Muscle of leg (tissue), 16 donors: Measurements from ENCODE around the gene MOV10. TPM values are rescaled to one million over a fixed set of nuclear protein-coding genes. Genes with fewer than 3 reads are reported as not detected.

ENCODE experiments used
- DNase-seq: peaks from one replicate; pipeline ENCODE4 v3.0.0; 2013
- H3K27ac ChIP-seq: one replicate; pipeline ENCODE4 v1.5.1; 2013; ENCODE audit warnings: mild to moderate bottlenecking, low read length, control low read depth
- H3K27me3 ChIP-seq: one replicate; pipeline ENCODE4 v1.6.1; 2013; ENCODE audit warnings: low read length; ENCODE audit not compliant: control insufficient read depth, insufficient read depth
- H3K36me3 ChIP-seq: one replicate; pipeline ENCODE4 v1.6.1; 2013; ENCODE audit warnings: low read length; ENCODE audit not compliant: control insufficient read depth, insufficient read depth
- H3K4me1 ChIP-seq: one replicate; pipeline ENCODE4 v1.6.1; 2013; ENCODE audit warnings: low read length; ENCODE audit not compliant: control insufficient read depth, insufficient read depth
- H3K4me3 ChIP-seq: one replicate; pipeline ENCODE4 v1.5.1; 2013; ENCODE audit warnings: low read length, control low read depth
- H3K9me3 ChIP-seq: replicated peaks from 2 replicates; pipeline ENCODE4 v1.6.1; 2013; ENCODE audit warnings: low read depth, low read length; ENCODE audit not compliant: control insufficient read depth
- WGBS: methylation state at CpG from one replicate; pipeline ENCODE4 v1.1.5; 2013; ENCODE audit warnings: missing lambda C conversion rate; ENCODE audit not compliant: insufficient coverage; 5-methylcytosine and 5-hydroxymethylcytosine counted together
- long read RNA-seq, 11 donors: transcript quantifications; one replicate each; lab custom pipeline, GENCODE V29; 2026
- polyA plus RNA-seq, 8 donors: library from polyadenylated mRNA; unstranded; fragments of 120-200 nt; gene quantifications; one replicate each; pipeline versions ENCODE4 v1.2.1 to v1.2.3, GENCODE V29; 2013; ENCODE audit warnings: inconsistent platforms in 1 of 8, low replicate concordance in 1 of 8; ENCODE audit not compliant: insufficient read length in 8 of 8, insufficient read depth in 1 of 8
- total RNA-seq: library from RNA; stranded (reverse); fragments of 120-200 nt; gene quantifications from one replicate; pipeline ENCODE4 v1.2.4, GENCODE V29; 2013

The MOV10 gene, protein sequence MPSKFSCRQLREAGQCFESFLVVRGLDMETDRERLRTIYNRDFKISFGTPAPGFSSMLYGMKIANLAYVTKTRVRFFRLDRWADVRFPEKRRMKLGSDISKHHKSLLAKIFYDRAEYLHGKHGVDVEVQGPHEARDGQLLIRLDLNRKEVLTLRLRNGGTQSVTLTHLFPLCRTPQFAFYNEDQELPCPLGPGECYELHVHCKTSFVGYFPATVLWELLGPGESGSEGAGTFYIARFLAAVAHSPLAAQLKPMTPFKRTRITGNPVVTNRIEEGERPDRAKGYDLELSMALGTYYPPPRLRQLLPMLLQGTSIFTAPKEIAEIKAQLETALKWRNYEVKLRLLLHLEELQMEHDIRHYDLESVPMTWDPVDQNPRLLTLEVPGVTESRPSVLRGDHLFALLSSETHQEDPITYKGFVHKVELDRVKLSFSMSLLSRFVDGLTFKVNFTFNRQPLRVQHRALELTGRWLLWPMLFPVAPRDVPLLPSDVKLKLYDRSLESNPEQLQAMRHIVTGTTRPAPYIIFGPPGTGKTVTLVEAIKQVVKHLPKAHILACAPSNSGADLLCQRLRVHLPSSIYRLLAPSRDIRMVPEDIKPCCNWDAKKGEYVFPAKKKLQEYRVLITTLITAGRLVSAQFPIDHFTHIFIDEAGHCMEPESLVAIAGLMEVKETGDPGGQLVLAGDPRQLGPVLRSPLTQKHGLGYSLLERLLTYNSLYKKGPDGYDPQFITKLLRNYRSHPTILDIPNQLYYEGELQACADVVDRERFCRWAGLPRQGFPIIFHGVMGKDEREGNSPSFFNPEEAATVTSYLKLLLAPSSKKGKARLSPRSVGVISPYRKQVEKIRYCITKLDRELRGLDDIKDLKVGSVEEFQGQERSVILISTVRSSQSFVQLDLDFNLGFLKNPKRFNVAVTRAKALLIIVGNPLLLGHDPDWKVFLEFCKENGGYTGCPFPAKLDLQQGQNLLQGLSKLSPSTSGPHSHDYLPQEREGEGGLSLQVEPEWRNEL
- total RNA-seq (35.6 TPM), polyA plus RNA-seq (10 to 100 TPM; 41.8 to 70.1 (median 53.5) TPM)
- long read RNA-seq, donor 1, partial matches to known transcripts: 44 of 97 reads
- long read RNA-seq, donor 1, other reads (novel, unspliced or antisense): 51 of 97 reads
- long read RNA-seq, donor 2: 0 reads
- long read RNA-seq, donor 3, transcript MOV10-205 (3 exons, 610 nt): major isoform, 5 of 7 reads
- long read RNA-seq, donor 3, partial matches to known transcripts: 0 of 7 reads
- long read RNA-seq, donor 3, other reads (novel, unspliced or antisense): 0 of 7 reads
- long read RNA-seq, donor 4, partial matches to known transcripts: 116 of 158 reads
- long read RNA-seq, donor 4, other reads (novel, unspliced or antisense): 38 of 158 reads
- long read RNA-seq, donor 5, partial matches to known transcripts: 207 of 456 reads
- long read RNA-seq, donor 5, other reads (novel, unspliced or antisense): 241 of 456 reads
- long read RNA-seq, donor 6, partial matches to known transcripts: 405 of 422 reads
- long read RNA-seq, donor 6, other reads (novel, unspliced or antisense): 5 of 422 reads
- long read RNA-seq, donor 7, partial matches to known transcripts: 93 of 227 reads
- long read RNA-seq, donor 7, other reads (novel, unspliced or antisense): 129 of 227 reads
- long read RNA-seq, donor 8, partial matches to known transcripts: 66 of 156 reads
- long read RNA-seq, donor 8, other reads (novel, unspliced or antisense): 84 of 156 reads
- long read RNA-seq, donor 9, partial matches to known transcripts: 132 of 171 reads
- long read RNA-seq, donor 9, other reads (novel, unspliced or antisense): 38 of 171 reads
- long read RNA-seq, donor 10, partial matches to known transcripts: 223 of 294 reads
- long read RNA-seq, donor 10, other reads (novel, unspliced or antisense): 66 of 294 reads
- long read RNA-seq, donor 11, partial matches to known transcripts: 181 of 189 reads
- long read RNA-seq, donor 11, other reads (novel, unspliced or antisense): 0 of 189 reads

DNA sequence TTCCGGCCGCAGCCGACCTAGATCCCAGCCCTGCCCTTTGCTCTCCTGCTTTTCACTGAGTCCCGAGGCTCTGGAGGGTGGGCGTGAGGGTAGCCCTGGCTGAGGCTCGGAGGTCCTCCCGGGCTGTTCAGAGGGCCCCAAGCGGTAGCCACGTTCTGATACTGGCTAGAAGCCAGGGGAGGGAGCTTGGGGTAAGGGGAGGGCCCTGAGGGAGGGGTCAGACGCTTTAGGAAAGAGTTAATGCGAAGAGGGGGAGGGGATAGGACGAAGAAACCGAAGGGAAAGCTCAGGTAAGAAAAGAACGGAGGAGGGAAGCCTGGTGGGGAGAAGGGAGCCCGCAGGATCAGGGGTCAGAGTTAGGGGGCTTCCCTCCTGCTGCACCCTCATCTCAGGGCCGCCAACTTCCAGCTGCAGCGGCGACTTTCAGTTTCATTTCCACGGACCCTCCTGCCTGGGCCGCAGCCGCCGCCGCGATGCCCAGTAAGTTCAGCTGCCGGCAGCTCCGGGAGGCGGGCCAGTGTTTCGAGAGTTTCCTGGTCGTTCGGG lies at the start of gene MOV10:
MOV10 (plus strand) TSS at position 220 of the 546 bp plus-strand sequence; CDS start at position 474, 254 bp downstream.
- Histone ChIP-seq H3K9me3 (no peaks in the 10 kb centered on the region), H3K36me3 (peaks cover 15% of the 10 kb centered on the region), H3K27me3 (no peaks in the 10 kb centered on the region), H3K4me1 (peaks cover 14% of the 10 kb centered on the region), H3K27ac (peak within 1 kb of the TSS; percentile 95), H3K4me3 (peak within 1 kb of the TSS; percentile 77)
- DNase-seq: peak; percentile 84
- under 1% methylated on average over 25 of the region's 30 CpGs for WGBS

DNA sequence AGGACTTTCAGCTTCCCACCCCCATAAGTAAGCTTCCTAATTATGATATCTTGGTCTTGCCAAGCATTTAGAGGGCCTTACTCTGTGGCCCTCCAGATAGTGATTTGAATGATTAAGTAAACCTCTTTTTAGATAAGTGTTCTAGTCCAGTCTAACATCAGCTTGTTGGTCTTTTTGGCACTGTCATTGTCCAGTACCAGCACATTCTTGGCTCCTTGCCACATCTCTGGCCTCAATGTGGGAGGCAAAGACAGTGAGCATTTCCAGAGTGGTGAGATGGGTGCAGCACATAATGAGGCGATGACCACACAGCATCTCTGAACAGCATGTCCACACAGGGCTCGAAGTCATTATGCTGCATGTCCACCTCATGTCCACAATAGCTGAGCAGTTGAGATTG lies 48.8 kb upstream of the MOV10 start:
- WGBS: 100% methylated on average over 1 of the region's 2 CpGs
- Histone ChIP-seq H3K27me3 (no peaks in the 10 kb centered on the region), H3K9me3 (no peaks in the 10 kb centered on the region), H3K4me1 (peaks cover 8% of the 10 kb centered on the region), H3K27ac (no peak overlapping the region), H3K4me3 (no peak overlapping the region), H3K36me3 (peaks cover 13% of the 10 kb centered on the region)
- DNase-seq: peak; percentile 10

DNA sequence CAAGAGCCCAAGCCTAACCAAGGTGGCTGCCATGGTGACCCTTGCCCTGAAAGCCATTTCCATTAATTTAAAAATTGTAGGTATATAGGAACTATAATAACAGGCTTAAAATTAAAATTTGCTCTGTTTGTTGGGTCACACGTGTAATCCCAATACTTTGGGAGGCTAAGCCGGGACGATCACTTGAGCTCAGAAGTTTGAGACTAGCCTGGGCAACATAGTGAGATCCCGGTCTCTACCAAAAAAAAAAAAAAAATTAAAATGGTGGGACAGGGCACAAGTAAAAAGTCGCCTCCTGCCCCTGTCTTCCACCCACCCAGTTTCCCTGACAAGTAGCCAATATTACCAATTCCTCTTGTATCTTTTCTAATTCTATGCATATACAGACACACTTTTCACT lies 48.3 kb upstream of the MOV10 start:
- WGBS: no CpG with 5 or more reads among the region's 5 CpGs
- no peaks in the 10 kb centered on the region for H3K9me3 ChIP-seq
- H3K4me3 ChIP-seq: no peak overlapping the region
- H3K27ac ChIP-seq: no peak overlapping the region
- DNase-seq: no peak
- no peaks in the 10 kb centered on the region for H3K27me3 ChIP-seq
- H3K4me1 ChIP-seq: peaks cover 7% of the 10 kb centered on the region
- peaks cover 15% of the 10 kb centered on the region for H3K36me3 ChIP-seq

DNA sequence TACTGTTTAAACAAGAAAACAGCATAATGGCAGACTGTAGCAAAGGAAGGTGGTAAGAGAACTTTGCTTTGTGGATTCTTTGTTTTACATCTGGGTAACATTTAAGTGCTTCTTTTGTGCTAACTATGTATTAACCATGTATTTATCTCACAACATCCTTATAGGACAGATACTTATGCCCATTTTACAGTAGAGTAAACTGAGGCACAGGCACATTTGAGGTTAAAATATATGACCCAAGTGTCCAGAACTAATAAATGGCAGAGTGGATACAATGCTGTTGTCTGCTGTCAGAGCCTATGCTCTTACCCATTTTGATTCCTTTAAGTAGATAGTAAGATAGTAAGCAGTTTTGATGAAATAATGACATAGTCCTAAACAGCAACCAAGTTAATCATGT lies 47.6 kb upstream of the MOV10 start:
- Histone ChIP-seq H3K27me3 (no peaks in the 10 kb centered on the region), H3K4me1 (peaks cover under 1% of the 10 kb centered on the region), H3K27ac (no peak overlapping the region), H3K4me3 (no peak overlapping the region), H3K36me3 (peaks cover 17% of the 10 kb centered on the region), H3K9me3 (no peaks in the 10 kb centered on the region)
- no peak for DNase-seq

DNA sequence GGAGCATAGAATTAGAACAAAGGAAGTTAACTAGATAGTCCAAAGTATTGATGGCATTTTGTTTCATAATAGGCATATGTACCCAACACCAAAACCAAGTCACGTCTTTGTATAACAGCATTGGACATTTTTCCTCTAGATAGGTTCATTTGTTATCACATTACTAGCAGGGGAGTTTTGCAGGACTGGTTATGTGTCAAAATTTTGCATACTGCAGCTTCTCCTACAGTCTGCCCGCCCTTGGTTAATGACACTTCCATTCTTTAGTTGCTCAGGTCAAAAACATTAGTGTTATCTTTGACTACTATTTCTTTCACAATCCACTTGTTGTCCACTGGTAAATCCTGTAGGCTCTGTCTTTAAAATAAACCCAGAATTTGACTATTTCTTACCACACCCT lies 45.9 kb upstream of the MOV10 start:
- Histone ChIP-seq H3K27ac (no peak overlapping the region), H3K4me3 (no peak overlapping the region), H3K36me3 (peaks cover 17% of the 10 kb centered on the region), H3K9me3 (no peaks in the 10 kb centered on the region), H3K4me1 (no peaks in the 10 kb centered on the region), H3K27me3 (no peaks in the 10 kb centered on the region)
- no CpG with 5 or more reads among the region's 2 CpGs for WGBS
- no peak for DNase-seq

DNA sequence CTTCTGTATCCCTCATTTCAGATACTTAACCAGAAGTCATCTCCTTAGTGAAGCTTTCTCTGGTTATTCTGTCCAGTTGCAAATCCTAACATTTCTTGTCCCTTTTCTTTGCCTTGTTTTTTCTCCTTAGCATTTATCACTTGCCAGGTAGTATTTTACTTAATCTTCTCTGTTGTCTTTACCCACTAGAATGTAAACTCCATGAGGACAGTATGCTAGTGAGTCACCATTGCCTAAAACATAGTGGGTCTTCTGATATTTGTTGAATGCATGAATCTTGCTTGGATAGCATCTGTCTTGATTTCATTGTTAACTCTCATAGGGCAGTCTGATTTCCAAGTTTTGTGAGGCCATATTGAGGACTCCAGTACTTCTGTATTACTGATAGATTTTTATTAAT lies 45.2 kb upstream of the MOV10 start:
- H3K4me1 ChIP-seq: no peaks in the 10 kb centered on the region
- H3K27ac ChIP-seq: no peak overlapping the region
- no peak for DNase-seq

DNA sequence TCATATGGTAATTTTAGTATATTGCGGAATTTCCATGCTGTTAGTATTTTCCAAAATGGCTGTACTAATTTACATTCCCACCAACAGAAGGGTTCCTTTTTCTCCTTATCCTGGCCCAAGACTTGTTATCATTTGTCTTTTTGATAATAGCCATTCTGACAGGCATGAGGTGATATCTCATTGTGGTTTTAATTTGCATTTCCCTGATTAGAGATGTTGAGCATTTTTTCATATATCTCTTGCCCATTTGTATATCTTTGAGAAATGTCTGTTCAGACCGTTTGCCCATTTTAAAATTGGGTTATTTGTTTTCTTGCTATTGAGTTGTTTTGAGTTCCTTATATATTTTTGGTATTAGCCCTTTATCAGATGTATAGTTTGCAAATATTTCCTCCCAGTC lies 40.8 kb upstream of the MOV10 start:
- no CpG with 5 or more reads among the region's 2 CpGs for whole genome bisulfite sequencing
- H3K9me3 ChIP-seq: no peaks in the 10 kb centered on the region
- no peak overlapping the region for H3K4me3 ChIP-seq
- no peaks in the 10 kb centered on the region for H3K4me1 ChIP-seq
- DNase-seq: no peak
- H3K27ac ChIP-seq: no peak overlapping the region
- no peaks in the 10 kb centered on the region for H3K27me3 ChIP-seq
- H3K36me3 ChIP-seq: peaks cover 11% of the 10 kb centered on the region

More for the DNA sequence above, 45.2 kb upstream of the MOV10 start:
- H3K4me3 ChIP-seq: no peak overlapping the region
- H3K27me3 ChIP-seq: no peaks in the 10 kb centered on the region
- H3K9me3 ChIP-seq: no peaks in the 10 kb centered on the region
- peaks cover 17% of the 10 kb centered on the region for H3K36me3 ChIP-seq

DNA sequence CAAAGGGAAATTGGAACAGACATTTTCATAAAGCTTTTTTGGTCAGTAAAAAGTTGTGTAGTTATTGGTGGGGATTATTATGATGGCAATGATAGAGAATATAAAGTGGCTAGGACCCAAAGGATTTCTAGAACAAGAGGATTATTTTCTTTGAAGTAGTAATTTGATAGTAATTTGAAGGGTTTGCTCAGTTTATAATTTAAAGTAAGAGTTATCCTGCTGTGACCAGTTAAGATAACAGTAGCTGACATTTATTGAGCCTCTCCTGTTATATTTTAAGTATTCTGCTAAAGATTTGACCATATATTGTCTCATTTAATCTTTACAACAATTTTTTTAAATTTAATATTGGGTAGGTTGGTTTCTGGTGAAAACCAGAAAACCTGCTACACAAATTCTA lies 40.1 kb upstream of the MOV10 start:
- H3K27me3 ChIP-seq: no peaks in the 10 kb centered on the region
- H3K27ac ChIP-seq: no peak overlapping the region
- H3K4me3 ChIP-seq: no peak overlapping the region
- H3K36me3 ChIP-seq: peaks cover 11% of the 10 kb centered on the region
- H3K4me1 ChIP-seq: no peaks in the 10 kb centered on the region
- no peaks in the 10 kb centered on the region for H3K9me3 ChIP-seq
- DNase-seq: no peak

DNA sequence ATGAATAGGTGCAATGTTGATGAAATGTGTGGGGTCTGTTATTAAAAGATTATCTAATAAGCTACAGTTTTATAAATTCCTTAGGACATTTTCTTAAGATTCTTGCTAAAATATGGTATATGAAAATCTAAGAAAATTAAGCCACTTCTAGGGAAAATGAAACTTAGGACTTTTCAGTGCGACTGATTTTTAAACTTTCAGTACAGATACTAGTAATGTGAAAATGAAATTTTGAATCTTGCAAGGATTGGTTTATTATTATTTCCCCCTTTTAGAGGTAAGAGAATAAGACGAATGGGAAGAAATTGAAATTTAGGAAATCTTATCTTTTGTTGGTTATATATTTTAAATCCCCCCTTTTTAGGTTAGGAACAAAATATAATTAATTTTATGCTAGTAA lies 38.4 kb upstream of the MOV10 start:
- no peak overlapping the region for H3K27ac ChIP-seq

More for the DNA sequence above, 38.4 kb upstream of the MOV10 start:
- no peaks in the 10 kb centered on the region for H3K27me3 ChIP-seq
- no CpG with 5 or more reads among the region's 2 CpGs for WGBS
- H3K36me3 ChIP-seq: peaks cover 2% of the 10 kb centered on the region
- no peaks in the 10 kb centered on the region for H3K4me1 ChIP-seq
- DNase-seq: no peak
- no peak overlapping the region for H3K4me3 ChIP-seq
- H3K9me3 ChIP-seq: no peaks in the 10 kb centered on the region
